SH-SY5Y (cell line): ENCODE results near the gene YWHAH.

Source experiments
- GATA2 ChIP-seq: IDR thresholded peaks from 2 replicates; pipeline ENCODE4 v1.6.1; 2011; ENCODE audit warnings: mild to moderate bottlenecking, low read depth, low read length
- GATA3 ChIP-seq: IDR thresholded peaks from 2 replicates; pipeline ENCODE4 v1.6.1; 2011; ENCODE audit warnings: low read depth, mild to moderate bottlenecking, low read length, moderate library complexity

DNA sequence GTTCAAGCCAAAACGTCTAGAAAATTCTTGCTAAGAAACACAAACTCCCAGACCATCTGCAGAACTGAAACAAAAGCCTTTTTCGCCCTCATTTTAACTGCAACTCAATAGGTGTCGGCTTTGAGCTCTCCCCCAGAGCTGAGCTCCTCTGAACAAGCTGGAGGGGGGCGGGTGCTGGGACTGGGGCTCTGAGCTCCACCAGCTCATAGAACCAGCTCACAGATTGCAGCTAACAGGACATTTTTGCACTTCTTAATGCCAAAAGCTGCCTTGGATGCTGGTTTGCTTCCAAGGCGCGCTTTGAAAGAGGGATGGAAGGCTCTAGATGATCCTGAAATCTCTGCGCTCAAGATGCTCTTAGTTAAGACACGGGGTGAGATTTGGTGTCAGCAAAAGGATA, 6.0 kb upstream of the YWHAH start:
- TF ChIP-seq GATA2 (no peak), GATA3 (no peak)
